GM21526 (cell line): ENCODE data around the gene AQP12B.

Experiments used
- ATAC-seq: cut with Tn5 transposase; IDR thresholded peaks from one replicate; pipeline ENCODE4 v1.9.1; 2021; ENCODE audit warnings: moderate library complexity; ENCODE audit not compliant: unreplicated experiment, low FRiP score

AQP12B gene

GRCh38 chr2:240650254-240650965 is 32.3 kb downstream of the AQP12B start:
- no peak for ATAC-seq

GRCh38 chr2:240649331-240649730 is 33.4 kb downstream of the AQP12B start:
- ATAC-seq, result no peak

- ATAC-seq, result no peak
Measured at GRCh38 chr2:240648650-240649275, 33.9 kb downstream of the AQP12B start.

GRCh38 chr2:240648155-240648649 is 34.5 kb downstream of the AQP12B start:
- no peak for ATAC-seq

- ATAC-seq, result no peak
Measured at GRCh38 chr2:240647503-240648154, 35.1 kb downstream of the AQP12B start.

GRCh38 chr2:240646900-240647502 is 35.7 kb downstream of the AQP12B start:
- ATAC-seq, result no peak

GRCh38 chr2:240646176-240646899 is 36.3 kb downstream of the AQP12B start:
- no peak for ATAC-seq

- ATAC-seq, result no peak
Measured at GRCh38 chr2:240645801-240646175, 36.9 kb downstream of the AQP12B start.

- no peak for ATAC-seq
Measured at GRCh38 chr2:240645346-240645745, 37.3 kb downstream of the AQP12B start.

GRCh38 chr2:240644859-240645301 is 37.8 kb downstream of the AQP12B start:
- no peak for ATAC-seq

- no peak for ATAC-seq
Measured at GRCh38 chr2:240644171-240644651, 38.5 kb downstream of the AQP12B start.

GRCh38 chr2:240643811-240644150 is 38.9 kb downstream of the AQP12B start:
- ATAC-seq, result no peak

GRCh38 chr2:240643093-240643810 is 39.4 kb downstream of the AQP12B start:
- no peak for ATAC-seq

GRCh38 chr2:240642806-240643092 is 39.9 kb downstream of the AQP12B start:
- ATAC-seq, result no peak

GRCh38 chr2:240642061-240642805 is 40.5 kb downstream of the AQP12B start:
- no peak for ATAC-seq

GRCh38 chr2:240640939-240641338 is 41.7 kb downstream of the AQP12B start:
- ATAC-seq, result no peak

GRCh38 chr2:240639566-240639965 is 43.1 kb downstream of the AQP12B start:
- no peak for ATAC-seq

GRCh38 chr2:240638512-240639160 is 44.0 kb downstream of the AQP12B start:
- no peak for ATAC-seq

- ATAC-seq, result no peak
Measured at GRCh38 chr2:240637901-240638345, 44.8 kb downstream of the AQP12B start.
